Thymus (tissue), 11 donors: ENCODE results near the gene A1CF. TPM values are rescaled to one million over a fixed set of nuclear protein-coding genes. Genes with fewer than 3 reads are reported as not detected.

Source experiments
- DNase-seq, 9 donors: peaks; one replicate each; pipeline ENCODE4 v3.0.0-alpha.2; 2013; ENCODE audit warnings: low spot score in 9 of 9, low read depth in 6 of 9, missing footprints in 1 of 9
- H3K27ac ChIP-seq, 2 donors: one replicate each; pipeline ENCODE4 v1.5.1; 2013; ENCODE audit warnings: control low read depth in 1 of 2, low read depth in 1 of 2, low read length in 1 of 2, mild to moderate bottlenecking in 1 of 2, moderate library complexity in 1 of 2
- H3K27me3 ChIP-seq, 2 donors: one replicate each; pipeline ENCODE4 v1.5.1; 2013; ENCODE audit warnings: low read length in 1 of 2; ENCODE audit not compliant: control insufficient read depth in 2 of 2, insufficient read depth in 1 of 2
- H3K36me3 ChIP-seq, 2 donors: one replicate each; pipeline ENCODE4 v1.5.1; 2013; ENCODE audit warnings: low read length in 1 of 2, mild to moderate bottlenecking in 1 of 2, moderate library complexity in 1 of 2; ENCODE audit not compliant: control insufficient read depth in 2 of 2, insufficient read depth in 2 of 2
- H3K4me1 ChIP-seq, 2 donors: one replicate each; pipeline ENCODE4 v1.5.1; 2013; ENCODE audit warnings: low read length in 2 of 2; ENCODE audit not compliant: control insufficient read depth in 2 of 2, insufficient read depth in 2 of 2
- H3K4me3 ChIP-seq, 2 donors: one replicate each; pipeline ENCODE4 v1.5.1; 2013; ENCODE audit warnings: low read length in 2 of 2, control low read depth in 1 of 2, mild to moderate bottlenecking in 1 of 2
- H3K9me3 ChIP-seq, 2 donors: one replicate each; pipeline ENCODE4 v1.5.1; 2013; ENCODE audit warnings: low read length in 1 of 2, mild to moderate bottlenecking in 1 of 2; ENCODE audit not compliant: control insufficient read depth in 2 of 2, insufficient read depth in 1 of 2
- WGBS: extraction: QIAGEN DNeasy Blood & Tissue Kit; methylation state at CpG from one replicate; pipeline ENCODE4 v1.1.7; 2013; 5-methylcytosine and 5-hydroxymethylcytosine counted together
- polyA plus RNA-seq: library from polyadenylated mRNA; stranded (reverse); fragments of 200-250 nt; gene quantifications from one replicate; pipeline ENCODE4 v1.2.3, GENCODE V29; 2013
- total RNA-seq: library from RNA; stranded (reverse); fragments of 120-200 nt; gene quantifications from one replicate; pipeline ENCODE4 v1.2.4, GENCODE V29; 2013
- donor health status: healthy.

The A1CF gene
- total and polyA plus RNA-seq, 2 donors, result 0.02 to 0.05 TPM

DNA sequence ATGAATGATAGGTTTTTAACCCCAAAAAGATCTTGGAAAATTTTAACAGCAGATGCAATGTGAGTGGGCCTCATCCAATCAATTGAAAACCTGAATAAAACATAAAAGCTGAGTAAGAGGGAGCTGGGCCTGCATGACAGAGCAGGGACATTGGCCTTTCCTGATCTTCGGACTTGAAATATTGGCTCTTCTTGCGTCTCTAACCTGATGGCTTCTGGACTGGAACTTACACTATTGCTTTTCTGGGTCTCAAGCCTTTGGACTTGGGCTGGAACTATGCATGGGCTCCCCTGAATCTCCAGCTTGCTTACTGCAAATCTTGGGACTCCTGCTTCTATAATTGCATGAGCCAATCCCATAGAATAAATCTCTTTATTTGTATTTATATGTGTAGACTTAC is 9.0 kb downstream of the A1CF start:
- 98% methylated on average over 2 of the region's 2 CpGs for WGBS
- H3K4me3 ChIP-seq, result no peak overlapping the region
- no peaks in the 10 kb centered on the region for H3K9me3 ChIP-seq
- no peaks in the 10 kb centered on the region for H3K36me3 ChIP-seq
- no peaks in the 10 kb centered on the region for H3K4me1 ChIP-seq
- no peak overlapping the region for H3K27ac ChIP-seq
- no peak for DNase-seq
- no peaks in the 10 kb centered on the region for H3K27me3 ChIP-seq

DNA sequence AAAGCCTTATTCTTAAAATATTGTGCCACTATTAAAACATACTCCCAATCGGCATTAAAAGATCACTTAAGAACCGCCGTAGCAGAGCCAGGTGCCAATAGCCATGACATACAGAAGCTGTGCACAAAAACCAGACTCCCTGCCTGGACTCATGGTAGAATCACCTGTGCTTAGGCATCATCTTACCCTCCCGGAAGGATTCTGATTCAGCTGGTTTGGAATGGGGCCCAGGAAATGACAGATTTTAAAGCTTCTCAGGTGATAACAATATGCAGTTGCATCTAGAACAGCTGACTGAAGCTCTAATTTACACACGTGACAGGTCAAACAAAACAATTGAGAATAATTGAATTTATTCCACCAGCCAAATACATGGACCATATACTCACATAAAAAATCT is 10.7 kb downstream of the A1CF start:
- Histone ChIP-seq H3K27me3 (no peaks in the 10 kb centered on the region), H3K4me3 (no peak overlapping the region), H3K36me3 (no peaks in the 10 kb centered on the region), H3K9me3 (no peaks in the 10 kb centered on the region), H3K27ac (no peak overlapping the region), H3K4me1 (no peaks in the 10 kb centered on the region)
- WGBS, result 91% methylated on average over 5 of the region's 5 CpGs
- no peak for DNase-seq

GRCh38 chr10:50866317-50866716 is 19.1 kb downstream of the A1CF start:
- Histone ChIP-seq H3K27me3 (no peaks in the 10 kb centered on the region), H3K9me3 (no peaks in the 10 kb centered on the region), H3K4me3 (no peak overlapping the region), H3K27ac (no peak overlapping the region), H3K4me1 (no peaks in the 10 kb centered on the region), H3K36me3 (no peaks in the 10 kb centered on the region)
- WGBS, result 71% methylated on average over 2 of the region's 2 CpGs
- DNase-seq, result no peak

GRCh38 chr10:50862719-50863118 is 22.7 kb downstream of the A1CF start:
- DNase-seq, result no peak
- H3K27me3 ChIP-seq, result no peaks in the 10 kb centered on the region
- no peak overlapping the region for H3K4me3 ChIP-seq
- no peak overlapping the region for H3K27ac ChIP-seq
- no peaks in the 10 kb centered on the region for H3K9me3 ChIP-seq
- no peaks in the 10 kb centered on the region for H3K36me3 ChIP-seq
- 89% methylated on average over 3 of the region's 3 CpGs for WGBS
- no peaks in the 10 kb centered on the region for H3K4me1 ChIP-seq

DNA sequence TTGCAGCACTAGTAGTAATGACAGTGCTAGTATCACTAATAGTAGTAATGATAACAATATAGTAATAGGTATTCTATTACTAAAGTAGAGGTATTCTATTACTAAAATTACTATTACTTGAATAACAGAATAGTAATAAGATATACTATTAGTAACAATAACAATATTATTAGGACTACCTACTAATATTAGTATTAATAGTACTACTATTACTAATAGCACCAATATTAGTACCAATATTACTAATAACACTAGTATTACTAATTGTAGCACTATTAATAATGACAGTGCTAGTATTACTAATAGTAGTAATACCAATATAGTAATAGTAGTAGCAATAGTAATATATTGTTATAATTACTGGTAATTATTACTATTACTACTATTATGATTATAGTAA is 24.1 kb downstream of the A1CF start:
- no peak for DNase-seq

DNA sequence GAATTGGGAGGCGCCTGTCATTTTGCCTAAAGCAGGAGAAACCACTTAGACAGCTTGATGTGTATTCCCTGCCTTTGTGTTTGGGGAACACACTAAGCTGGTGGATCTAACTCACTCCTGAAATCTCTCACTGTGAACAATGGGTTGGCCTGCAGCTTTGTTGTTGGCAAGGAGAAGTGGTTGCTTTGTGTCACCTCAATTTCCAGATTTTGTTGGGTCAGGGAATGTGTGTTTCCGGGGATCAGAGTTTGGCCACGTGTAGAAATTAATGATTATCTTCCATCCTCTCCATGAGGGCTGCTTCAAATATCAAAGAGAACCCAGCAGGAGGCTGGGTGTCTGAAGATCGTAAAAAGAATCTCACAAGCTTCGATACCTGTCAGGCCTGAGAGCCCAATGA is 27.8 kb downstream of the A1CF start:
- Histone ChIP-seq H3K4me3 (no peak overlapping the region), H3K27me3 (no peaks in the 10 kb centered on the region), H3K4me1 (no peaks in the 10 kb centered on the region), H3K36me3 (no peaks in the 10 kb centered on the region), H3K27ac (no peak overlapping the region), H3K9me3 (no peaks in the 10 kb centered on the region)
- DNase-seq, result no peak
- WGBS, result 77% methylated on average over 5 of the region's 5 CpGs

More for the DNA sequence above, 24.1 kb downstream of the A1CF start:
- H3K27ac ChIP-seq, result no peak overlapping the region
- no peaks in the 10 kb centered on the region for H3K27me3 ChIP-seq
- no peak overlapping the region for H3K4me3 ChIP-seq
- H3K36me3 ChIP-seq, result no peaks in the 10 kb centered on the region
- H3K4me1 ChIP-seq, result no peaks in the 10 kb centered on the region
- H3K9me3 ChIP-seq, result no peaks in the 10 kb centered on the region

GRCh38 chr10:50855461-50855860 is 30.0 kb downstream of the A1CF start:
- WGBS, result 93% methylated on average over 1 of the region's 1 CpG
- H3K27me3 ChIP-seq, result no peaks in the 10 kb centered on the region
- no peaks in the 10 kb centered on the region for H3K4me1 ChIP-seq

DNA sequence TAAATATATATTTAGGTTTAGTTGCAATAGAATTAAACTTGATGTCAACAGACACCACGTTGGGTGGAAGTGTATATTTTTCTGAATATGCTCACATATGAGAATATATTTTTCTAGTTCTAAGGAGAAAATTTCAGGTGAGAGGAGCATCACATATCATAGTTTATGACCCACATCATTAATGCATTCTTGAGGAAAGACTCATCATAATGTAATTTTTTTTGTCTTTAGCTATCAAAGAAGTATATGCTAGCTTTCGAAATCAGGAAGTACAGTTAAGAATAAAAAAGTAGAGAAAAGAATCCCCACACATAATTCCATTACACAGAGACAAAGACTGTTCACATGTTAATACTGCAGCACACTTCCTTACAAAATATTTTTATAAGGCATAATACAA is 30.4 kb downstream of the A1CF start:
- Histone ChIP-seq H3K27me3 (no peaks in the 10 kb centered on the region), H3K4me1 (no peaks in the 10 kb centered on the region), H3K9me3 (no peaks in the 10 kb centered on the region), H3K27ac (no peak overlapping the region), H3K36me3 (no peaks in the 10 kb centered on the region), H3K4me3 (no peak overlapping the region)
- DNase-seq, result no peak
- WGBS, result 92% methylated on average over 2 of the region's 2 CpGs

More at GRCh38 chr10:50855461-50855860, 30.0 kb downstream of the A1CF start:
- H3K9me3 ChIP-seq, result no peaks in the 10 kb centered on the region
- no peak overlapping the region for H3K4me3 ChIP-seq
- no peak for DNase-seq
- H3K36me3 ChIP-seq, result no peaks in the 10 kb centered on the region
- H3K27ac ChIP-seq, result no peak overlapping the region

- 95% methylated on average over 3 of the region's 3 CpGs for WGBS
- no peaks in the 10 kb centered on the region for H3K9me3 ChIP-seq
Observed at GRCh38 chr10:50853557-50853956, 31.9 kb downstream of the A1CF start.

More at GRCh38 chr10:50853557-50853956, 31.9 kb downstream of the A1CF start:
- no peaks in the 10 kb centered on the region for H3K36me3 ChIP-seq
- H3K4me1 ChIP-seq, result no peaks in the 10 kb centered on the region
- no peak for DNase-seq
- no peaks in the 10 kb centered on the region for H3K27me3 ChIP-seq
- H3K4me3 ChIP-seq, result no peak overlapping the region
- H3K27ac ChIP-seq, result no peak overlapping the region
